ENCODE data around the gene CAMK2D. TPM values are rescaled to one million over a fixed set of nuclear protein-coding genes. Genes with fewer than 3 reads are reported as not detected.

The CAMK2D gene
- total and polyA plus RNA-seq, 2 experiments from 2014 or later = 4.9 to 14.6 TPM

DNA sequence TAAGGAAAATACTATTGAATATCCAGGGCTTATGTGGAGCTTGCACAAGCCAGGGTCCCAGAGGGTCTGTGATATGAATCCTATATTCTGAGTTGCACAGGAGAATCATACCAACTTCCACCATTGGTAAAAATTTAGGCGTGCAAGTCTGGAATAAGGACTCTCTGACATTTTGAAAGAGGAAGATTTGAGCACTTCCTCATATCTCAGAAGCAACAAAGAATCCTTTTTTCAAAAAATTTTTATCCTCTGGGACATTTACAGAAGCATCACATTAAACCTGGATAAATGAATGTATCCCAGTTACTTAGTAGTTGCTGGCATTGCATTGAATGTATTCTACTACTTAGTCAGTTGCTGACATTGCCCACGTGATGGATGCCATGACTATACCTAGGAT, 24.2 kb upstream of the CAMK2D start (continued):
- TF ChIP-seq, protein P1, sequence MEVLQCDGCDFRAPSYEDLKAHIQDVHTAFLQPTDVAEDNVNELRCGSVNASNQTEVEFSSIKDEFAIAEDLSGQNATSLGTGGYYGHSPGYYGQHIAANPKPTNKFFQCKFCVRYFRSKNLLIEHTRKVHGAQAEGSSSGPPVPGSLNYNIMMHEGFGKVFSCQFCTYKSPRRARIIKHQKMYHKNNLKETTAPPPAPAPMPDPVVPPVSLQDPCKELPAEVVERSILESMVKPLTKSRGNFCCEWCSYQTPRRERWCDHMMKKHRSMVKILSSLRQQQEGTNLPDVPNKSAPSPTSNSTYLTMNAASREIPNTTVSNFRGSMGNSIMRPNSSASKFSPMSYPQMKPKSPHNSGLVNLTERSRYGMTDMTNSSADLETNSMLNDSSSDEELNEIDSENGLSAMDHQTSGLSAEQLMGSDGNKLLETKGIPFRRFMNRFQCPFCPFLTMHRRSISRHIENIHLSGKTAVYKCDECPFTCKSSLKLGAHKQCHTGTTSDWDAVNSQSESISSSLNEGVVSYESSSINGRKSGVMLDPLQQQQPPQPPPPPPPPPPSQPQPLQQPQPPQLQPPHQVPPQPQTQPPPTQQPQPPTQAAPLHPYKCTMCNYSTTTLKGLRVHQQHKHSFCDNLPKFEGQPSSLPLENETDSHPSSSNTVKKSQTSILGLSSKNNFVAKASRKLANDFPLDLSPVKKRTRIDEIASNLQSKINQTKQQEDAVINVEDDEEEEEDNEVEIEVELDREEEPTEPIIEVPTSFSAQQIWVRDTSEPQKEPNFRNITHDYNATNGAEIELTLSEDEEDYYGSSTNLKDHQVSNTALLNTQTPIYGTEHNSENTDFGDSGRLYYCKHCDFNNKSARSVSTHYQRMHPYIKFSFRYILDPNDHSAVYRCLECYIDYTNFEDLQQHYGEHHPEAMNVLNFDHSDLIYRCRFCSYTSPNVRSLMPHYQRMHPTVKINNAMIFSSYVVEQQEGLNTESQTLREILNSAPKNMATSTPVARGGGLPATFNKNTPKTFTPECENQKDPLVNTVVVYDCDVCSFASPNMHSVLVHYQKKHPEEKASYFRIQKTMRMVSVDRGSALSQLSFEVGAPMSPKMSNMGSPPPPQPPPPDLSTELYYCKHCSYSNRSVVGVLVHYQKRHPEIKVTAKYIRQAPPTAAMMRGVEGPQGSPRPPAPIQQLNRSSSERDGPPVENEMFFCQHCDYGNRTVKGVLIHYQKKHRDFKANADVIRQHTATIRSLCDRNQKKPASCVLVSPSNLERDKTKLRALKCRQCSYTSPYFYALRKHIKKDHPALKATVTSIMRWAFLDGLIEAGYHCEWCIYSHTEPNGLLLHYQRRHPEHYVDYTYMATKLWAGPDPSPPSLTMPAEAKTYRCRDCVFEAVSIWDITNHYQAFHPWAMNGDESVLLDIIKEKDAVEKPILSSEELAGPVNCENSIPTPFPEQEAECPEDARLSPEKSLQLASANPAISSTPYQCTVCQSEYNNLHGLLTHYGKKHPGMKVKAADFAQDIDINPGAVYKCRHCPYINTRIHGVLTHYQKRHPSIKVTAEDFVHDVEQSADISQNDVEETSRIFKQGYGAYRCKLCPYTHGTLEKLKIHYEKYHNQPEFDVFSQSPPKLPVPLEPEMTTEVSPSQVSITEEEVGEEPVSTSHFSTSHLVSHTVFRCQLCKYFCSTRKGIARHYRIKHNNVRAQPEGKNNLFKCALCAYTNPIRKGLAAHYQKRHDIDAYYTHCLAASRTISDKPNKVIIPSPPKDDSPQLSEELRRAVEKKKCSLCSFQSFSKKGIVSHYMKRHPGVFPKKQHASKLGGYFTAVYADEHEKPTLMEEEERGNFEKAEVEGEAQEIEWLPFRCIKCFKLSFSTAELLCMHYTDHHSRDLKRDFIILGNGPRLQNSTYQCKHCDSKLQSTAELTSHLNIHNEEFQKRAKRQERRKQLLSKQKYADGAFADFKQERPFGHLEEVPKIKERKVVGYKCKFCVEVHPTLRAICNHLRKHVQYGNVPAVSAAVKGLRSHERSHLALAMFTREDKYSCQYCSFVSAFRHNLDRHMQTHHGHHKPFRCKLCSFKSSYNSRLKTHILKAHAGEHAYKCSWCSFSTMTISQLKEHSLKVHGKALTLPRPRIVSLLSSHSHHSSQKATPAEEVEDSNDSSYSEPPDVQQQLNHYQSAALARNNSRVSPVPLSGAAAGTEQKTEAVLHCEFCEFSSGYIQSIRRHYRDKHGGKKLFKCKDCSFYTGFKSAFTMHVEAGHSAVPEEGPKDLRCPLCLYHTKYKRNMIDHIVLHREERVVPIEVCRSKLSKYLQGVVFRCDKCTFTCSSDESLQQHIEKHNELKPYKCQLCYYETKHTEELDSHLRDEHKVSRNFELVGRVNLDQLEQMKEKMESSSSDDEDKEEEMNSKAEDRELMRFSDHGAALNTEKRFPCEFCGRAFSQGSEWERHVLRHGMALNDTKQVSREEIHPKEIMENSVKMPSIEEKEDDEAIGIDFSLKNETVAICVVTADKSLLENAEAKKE (CRISPR knock-in tag; IDR thresholded peaks at IDR 0.05) = no peak
- TF ChIP-seq CREB1 (CRISPR knock-in tag; IDR thresholded peaks at IDR 0.05; ENCODE audit: low read depth) (no peak), NANOG (IDR thresholded peaks at IDR 0.05; ENCODE audit: borderline replicate concordance) (no peak), ZNF114 (CRISPR knock-in tag; IDR thresholded peaks at IDR 0.05) (no peak), EZH2phosphoT487 (IDR thresholded peaks at IDR 0.05; ENCODE audit: unreplicated experiment) (no peak)

DNA sequence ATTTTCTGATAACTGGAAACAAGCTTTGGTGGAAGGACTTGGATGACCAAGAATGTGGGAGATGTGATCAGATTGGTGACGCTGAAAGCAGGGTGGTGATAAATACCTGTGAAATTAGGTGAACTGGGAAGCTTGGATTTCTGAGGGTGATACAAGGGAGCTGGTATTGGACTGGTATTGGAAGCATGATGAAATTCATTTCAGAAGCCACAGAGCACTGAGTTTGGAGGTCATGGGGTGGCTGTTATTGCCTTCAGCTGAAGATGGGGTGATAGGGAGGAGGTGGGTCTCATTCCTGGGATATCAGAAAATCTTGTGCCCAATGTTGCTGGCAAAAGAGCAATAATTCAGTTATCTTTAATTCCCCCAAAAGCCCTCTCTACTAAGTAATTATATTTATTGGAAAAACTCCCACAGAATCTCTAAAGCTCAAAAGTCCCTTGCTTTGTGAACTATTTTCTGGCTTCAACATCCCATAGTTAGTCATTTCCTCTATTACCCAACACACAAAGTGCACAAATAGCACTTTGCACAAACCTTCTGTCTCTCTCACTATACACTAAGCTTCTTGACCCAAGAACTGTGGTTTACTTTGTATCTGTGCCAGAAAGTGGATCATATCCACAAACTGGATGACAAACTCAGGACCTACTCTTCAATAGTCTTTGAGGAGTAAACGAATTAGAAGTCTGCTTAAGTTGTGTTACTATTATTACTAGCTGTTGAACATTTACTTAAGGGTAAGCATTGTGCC, 23.1 kb upstream of the CAMK2D start:
- Histone ChIP-seq H3K9me2 (ENCODE audit: insufficient read depth) (no peaks in the 10 kb centered on the region), H3K27ac (ENCODE audit: low read depth) (no peak overlapping the region), H3K4me2 (no peak overlapping the region), H3K4me3 (no peak overlapping the region), H4K20me1 (replicated peaks; ENCODE audit: insufficient read depth) (no peaks in the 10 kb centered on the region), H2AFZ (no peak overlapping the region), H3K36me3 (ENCODE audit: insufficient read depth) (no peaks in the 10 kb centered on the region), H3F3A (replicated peaks; ENCODE audit: low read depth) (no peaks in the 10 kb centered on the region), H3K27me3 (ENCODE audit: insufficient read depth) (no peaks in the 10 kb centered on the region), H3K79me2 (replicated peaks; ENCODE audit: insufficient read depth) (no peaks in the 10 kb centered on the region), H3K4me1 (ENCODE audit: insufficient read depth) (no peaks in the 10 kb centered on the region)
- no peak for DNase-seq (ENCODE audit: low spot score)
- no peak overlapping the region for H3K4me3 Mint-ChIP-seq
- no peaks in the 10 kb centered on the region for H3K9me3 Mint-ChIP-seq
- no peaks in the 10 kb centered on the region for H3K4me1 Mint-ChIP-seq
- no peak for ATAC-seq
- no peak overlapping the region for H3K27ac Mint-ChIP-seq
- no peaks in the 10 kb centered on the region for H3K27me3 Mint-ChIP-seq (ENCODE audit: insufficient read depth, low read depth, poor library complexity)
- no peaks in the 10 kb centered on the region for H3K36me3 Mint-ChIP-seq (ENCODE audit: low read depth)
- TF ChIP-seq, protein P1 (CRISPR knock-in tag; IDR thresholded peaks at IDR 0.05) = no peak
- TF ChIP-seq ZNF114 (CRISPR knock-in tag; IDR thresholded peaks at IDR 0.05) = no peak
- no peak for TF ChIP-seq JUNB (IDR thresholded peaks at IDR 0.05; ENCODE audit: unreplicated experiment)
